ENCODE results near the gene UPK3B.
"Not testable (repeated sequence)": the region's sequence is repeated elsewhere in the genome, so short reads cannot be mapped to it uniquely, and the experiment has no call there.

Gene UPK3B

DNA sequence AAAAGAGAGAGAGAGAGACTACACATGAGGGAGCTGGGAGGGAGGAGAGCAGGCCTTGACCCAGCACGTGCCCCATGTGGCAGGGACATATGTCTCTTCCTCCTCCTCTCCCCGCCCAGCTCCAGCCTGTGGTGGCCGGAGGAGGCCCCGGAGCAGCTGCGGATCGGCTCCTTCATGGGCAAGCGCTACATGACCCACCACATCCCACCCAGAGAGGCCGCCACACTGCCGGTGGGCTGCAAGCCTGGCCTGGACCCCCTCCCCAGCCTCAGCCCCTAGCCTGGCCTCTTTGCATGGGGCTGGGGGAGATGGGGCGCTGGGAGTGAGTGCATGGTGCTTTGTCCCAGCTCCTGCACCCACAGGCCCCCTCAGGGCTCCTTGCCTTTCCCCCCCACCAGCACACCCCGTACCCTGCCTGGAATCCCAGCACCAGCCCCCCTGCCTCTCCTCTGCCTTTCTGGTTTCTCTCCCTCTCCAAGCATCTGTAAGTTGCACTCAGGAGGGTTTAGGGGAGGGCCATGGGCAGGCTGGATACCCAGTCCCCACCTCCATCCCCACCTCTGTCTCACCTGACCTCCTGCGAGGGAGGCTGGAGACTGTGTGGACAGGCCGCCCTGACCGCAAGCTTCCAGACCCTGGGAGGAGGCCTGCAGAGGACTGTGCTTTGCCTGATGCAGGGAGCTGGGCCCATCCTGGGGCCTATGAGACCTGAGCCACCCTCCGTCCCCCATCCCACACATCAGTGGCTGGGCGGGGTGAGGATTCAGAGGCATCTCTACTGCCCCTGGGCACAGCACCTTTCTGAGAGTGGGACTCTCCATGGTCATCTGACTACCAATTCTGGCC, 4.8 kb downstream of the UPK3B start:
- DNase-seq: no peak

DNA sequence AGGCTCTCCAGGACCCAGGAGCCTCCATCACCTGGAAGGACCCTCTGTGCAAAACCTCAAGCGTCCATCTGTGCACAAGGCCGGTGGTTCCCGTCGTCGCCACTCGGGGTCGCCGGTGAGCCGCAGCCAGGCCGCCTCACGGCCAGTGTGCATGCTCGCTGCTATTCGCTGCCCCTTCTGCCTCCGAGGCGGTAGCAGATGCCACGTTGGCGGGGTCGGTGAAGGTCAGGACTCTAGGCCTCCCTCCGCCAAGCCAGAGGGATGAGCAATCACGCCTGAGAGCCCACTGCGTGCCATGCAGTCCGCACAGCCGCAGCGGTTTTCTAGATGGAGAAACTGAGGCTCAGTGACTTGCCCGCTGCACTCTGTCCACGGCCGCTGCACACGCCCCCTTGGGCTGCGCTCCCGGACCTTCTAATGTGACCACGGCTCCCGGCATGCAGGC, 5.7 kb downstream of the UPK3B start:
- DNase-seq: no peak

DNA sequence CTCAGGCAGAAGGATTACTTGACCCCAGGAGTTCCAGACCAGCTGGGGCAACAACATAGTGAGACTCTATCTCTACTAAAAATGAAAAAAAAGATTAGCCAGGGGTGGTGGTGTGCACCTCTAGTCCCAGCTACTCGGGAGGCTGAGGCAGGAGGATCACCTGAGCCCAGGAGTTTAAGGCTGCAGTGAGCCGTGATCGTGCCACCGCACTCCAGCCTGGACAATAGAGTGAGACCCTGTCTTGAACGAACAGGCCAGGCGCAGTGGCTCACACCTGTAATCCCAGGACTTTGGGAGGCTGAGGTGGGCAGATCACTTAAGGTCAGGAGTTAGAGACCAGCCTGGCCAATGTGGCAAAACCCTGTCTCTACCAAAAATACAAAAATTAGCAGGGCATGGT, 6.6 kb downstream of the UPK3B start:
- DNase-seq: not testable (repeated sequence)

DNA sequence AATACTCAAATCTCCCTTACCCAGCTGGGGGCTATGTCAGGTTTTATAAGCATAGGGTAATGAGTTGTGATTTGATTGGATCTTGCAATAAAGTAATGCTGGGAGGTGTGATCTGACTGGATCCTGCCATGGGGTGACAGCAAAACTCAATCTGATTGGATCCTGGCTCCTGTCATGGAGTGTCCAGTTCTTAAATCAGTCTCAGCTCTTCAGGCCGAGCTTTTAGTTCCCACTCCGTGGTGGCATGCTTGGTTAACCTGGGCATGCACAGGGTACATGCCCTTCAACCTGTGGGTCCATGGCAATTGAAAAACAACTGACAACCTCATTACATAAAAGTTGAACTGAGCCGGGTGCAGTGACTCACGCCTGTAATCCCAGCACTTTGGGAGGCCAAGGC, 15.8 kb downstream of the UPK3B start:
- not testable (repeated sequence) for DNase-seq

DNA sequence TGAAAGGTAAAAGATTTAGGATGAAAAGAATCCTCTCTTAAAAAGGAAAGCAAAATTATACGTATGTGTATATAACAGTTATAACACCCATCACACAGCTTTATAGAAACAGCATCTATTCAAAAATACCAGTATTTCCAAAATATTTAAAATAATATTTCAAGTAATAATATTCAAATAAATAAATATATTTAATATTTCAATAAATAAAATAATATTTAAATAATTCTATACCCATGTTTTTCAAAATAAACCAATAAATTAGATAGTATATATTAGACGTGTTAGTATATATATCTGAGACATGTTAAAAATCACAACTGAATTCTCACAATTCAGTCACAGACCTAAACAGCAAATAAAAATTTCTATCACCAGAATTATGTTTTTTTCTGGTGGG, 21.3 kb downstream of the UPK3B start:
- DNase-seq: not testable (repeated sequence)

DNA sequence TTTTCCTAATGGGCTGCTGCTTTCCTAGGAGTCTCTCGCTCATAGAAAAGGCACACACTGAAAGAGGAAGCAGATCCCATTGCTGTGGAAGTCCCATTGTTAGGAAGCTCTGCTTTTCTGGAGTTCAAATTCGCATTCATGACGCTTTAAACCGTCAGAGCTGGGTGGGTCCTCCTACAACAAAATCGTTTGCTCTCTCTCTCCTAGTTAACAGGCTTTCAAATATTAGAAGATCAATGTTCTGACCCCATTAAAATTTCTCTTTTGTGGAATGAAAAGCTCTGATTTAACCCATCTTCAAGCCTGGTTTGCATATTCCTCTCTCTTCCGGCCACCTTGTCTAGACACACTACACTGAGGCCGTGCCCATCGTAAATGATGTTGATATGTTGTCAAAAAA, 32.8 kb downstream of the UPK3B start, which contains the start of gene SPDYE16:
Gene SPDYE16, minus strand, starts transcription at position 101 of the 400 bp plus-strand sequence. CDS start 1,838 bp downstream, outside the sequence.
- not testable (repeated sequence) for DNase-seq

DNA sequence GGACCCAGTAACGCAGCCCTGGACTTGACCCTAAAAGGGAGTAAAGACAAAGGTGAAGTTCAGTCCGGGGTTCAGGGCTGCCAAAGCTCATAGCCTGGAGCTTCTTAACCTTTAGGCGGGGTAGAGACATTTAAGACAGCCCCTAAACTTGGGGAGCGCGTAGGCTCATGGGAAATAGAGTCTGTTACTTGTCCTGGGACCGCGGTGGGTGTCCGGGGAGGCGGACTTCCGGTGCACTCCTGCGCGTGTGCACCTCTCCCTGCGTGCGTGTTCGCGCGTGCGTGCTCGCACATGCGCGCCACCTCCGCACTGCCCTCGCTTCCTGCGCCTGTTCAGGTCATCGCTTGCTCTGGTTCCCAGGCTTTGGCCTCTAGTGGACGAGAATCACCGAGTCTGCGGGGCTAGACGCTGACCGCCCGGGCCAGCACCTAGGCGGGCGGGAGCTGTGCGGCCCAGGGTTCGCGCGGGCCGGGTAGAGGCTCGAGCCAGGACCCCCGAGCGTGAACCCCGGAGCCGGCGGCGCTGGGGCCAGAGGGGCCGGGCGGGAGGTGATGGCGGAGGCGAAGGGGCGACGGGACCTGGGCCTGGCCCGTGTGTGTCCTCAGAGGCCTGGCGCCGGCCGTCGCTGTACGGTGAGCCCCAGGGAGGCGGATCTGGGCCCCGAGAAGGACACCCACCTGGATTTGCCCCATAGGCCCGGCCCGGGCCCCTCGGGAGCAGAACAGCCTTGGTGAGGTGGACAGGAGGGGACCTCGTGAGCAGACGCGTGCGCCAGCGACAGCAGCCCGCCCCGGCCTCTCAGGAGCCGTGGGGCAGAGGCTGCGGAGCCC, 38.9 kb downstream of the UPK3B start:
- DNase-seq: peak; percentile 92

DNA sequence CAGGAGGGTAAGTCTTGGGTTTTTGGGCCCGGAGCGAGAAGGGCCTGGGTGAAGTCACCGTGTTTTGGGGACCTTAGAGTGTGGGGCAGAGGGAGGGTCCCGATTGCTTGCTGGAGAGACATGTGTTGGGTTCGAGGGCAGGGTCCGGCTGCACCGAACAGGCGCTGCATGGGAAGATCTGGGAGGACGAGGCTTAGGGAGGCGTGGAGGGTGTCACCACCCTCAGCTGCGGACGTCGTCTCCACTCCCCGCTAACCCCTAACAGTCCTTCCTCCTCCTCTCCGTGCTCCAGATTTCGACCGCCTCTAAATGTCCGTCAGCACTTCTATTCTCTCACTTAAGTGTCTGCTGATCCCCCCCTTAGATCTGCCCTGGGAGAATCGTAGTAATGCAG, 39.5 kb downstream of the UPK3B start:
- DNase-seq: not testable (repeated sequence)

DNA sequence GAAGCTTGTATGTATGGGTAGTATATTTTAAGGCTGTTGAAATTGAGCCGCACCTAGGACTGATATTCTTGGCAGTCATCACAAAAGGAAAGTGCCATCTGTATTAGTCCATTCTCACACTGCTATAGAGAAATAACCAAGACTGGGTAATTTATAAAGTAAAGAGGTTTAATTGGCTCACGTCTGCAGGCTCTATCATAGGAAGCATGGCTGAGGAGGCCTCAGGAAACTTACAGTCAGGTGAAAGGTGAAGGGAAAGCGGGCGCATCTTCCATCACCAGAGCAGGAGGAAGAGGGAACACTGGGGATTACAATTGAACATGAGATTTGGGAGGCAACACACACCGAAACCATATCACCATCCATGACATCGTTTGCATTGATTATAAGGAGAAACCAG, 41.6 kb downstream of the UPK3B start:
- not testable (repeated sequence) for DNase-seq

DNA sequence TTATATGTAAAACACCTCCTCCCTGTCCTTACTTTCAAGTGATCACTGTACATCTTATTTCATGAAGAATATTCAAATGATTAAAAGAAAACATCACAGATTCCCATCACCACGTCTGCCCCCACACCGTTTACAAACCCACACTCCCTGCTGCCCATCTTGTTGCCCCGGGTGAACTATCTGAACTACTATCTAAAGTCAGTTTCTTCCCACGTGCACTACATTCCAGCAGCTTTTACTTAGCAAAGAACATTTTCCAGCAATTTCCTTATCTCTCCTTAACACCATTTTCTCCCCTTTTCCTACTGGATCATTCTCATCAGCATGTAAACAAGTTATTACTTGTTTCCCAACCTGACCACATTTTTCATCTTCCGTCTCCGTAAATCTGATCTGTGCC, 49.3 kb downstream of the UPK3B start:
- not testable (repeated sequence) for DNase-seq

DNA sequence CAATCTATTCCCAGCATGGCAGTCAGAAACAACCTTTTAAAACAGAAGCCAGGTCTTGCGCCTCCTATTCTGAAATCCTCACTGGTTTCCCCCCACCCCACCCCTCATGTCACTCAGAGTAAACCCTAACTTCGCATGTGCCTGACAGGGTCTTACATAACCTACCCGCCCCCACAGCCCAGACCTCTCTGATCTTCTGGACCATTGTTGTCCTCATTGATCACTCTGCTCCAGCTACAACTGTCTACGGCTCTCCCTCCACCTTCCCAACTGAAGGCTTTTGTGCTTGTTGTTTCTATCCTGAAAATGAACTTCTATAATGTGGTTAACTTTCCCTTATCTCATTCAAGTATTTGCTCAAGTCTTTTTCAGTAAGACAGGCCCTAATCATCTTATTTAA, 49.8 kb downstream of the UPK3B start:
- not testable (repeated sequence) for DNase-seq

DNA sequence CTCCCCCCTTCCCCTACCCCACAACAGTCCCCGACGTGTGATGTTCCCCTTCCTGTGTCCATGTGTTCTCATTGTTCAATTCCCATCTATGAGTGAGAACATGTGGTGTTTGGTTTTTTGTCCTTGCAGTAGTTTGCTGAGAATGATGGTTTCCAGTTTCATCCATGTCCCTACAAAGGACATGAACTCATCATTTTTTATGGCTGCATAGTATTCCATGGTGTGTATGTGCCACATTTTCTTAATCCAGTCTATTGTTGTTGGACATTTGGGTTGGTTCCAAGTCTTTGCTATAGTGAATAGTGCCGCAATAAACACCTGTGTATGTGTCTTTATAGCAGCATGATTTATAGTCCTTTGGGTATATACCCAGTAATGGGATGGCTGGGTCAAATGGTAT, 51.0 kb downstream of the UPK3B start:
- not testable (repeated sequence) for DNase-seq

DNA sequence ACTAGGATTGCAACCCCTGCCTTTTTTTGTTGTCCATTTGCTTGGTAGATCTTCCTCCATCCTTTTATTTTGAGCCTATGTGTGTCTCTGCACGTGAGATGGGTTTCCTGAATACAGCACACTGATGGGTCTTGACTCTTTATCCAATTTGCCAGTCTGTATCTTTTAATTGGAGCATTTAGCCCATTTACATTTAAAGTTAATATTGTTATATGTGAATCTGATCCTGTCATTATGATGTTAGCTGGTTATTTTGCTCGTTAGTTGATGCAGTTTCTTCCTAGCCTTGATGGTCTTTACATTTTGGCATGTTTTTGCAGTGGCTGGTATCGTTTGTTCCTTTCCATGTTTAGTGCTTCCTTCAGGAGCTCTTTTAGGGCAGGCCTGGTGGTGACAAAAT, 54.6 kb downstream of the UPK3B start:
- DNase-seq: not testable (repeated sequence)

Data from stimulated activated naive CD4-positive, alpha-beta T cell treated with Interleukin-2 at 50 U/mL for 16 hours (primary cell).